ENCODE results near the gene TMX2. TPM values are rescaled to one million over a fixed set of nuclear protein-coding genes. Genes with fewer than 3 reads are reported as not detected.

Gene TMX2
- 197 TPM for polyA plus RNA-seq (2012; ENCODE audit: insufficient read depth, insufficient read length, low read depth)

GRCh38 chr11:57712256-57713150 is at the start of gene TMX2:
Gene TMX2 (plus strand): TSS chr11:57712593. CDS start chr11:57712619, 26 bp downstream.
- DNase-seq, result peak; percentile 84
- TF ChIP-seq CTCF (IDR thresholded peaks at IDR 0.05; ENCODE audit: low read depth, low read length), result no peak
- peak within 1 kb of the TSS; percentile 98 for H3K4me3 ChIP-seq (ENCODE audit: low read depth, low read length)
- no peaks in the 10 kb centered on the region for H3K4me1 ChIP-seq
- H3K36me3 ChIP-seq, result no peaks in the 10 kb centered on the region; the same call in 1 of the 2 replicates
- H3K27me3 ChIP-seq, result no peaks in the 10 kb centered on the region
- H3K9me3 ChIP-seq, result no peaks in the 10 kb centered on the region

GRCh38 chr11:57662893-57663292 is 49.5 kb upstream of the TMX2 start:
- Histone ChIP-seq H3K4me3 (ENCODE audit: low read depth, low read length) (no peak overlapping the region), H3K4me1 (no peaks in the 10 kb centered on the region), H3K9me3 (no peaks in the 10 kb centered on the region), H3K27me3 (no peaks in the 10 kb centered on the region), H3K36me3 (no peaks in the 10 kb centered on the region)
- TF ChIP-seq CTCF (IDR thresholded peaks at IDR 0.05; ENCODE audit: low read depth, low read length), result no peak
- DNase-seq, result no peak

- TF ChIP-seq CTCF (IDR thresholded peaks at IDR 0.05; ENCODE audit: low read depth, low read length), result no peak
- no peak overlapping the region for H3K4me3 ChIP-seq (ENCODE audit: low read depth, low read length)
- no peaks in the 10 kb centered on the region for H3K9me3 ChIP-seq
- no peaks in the 10 kb centered on the region for H3K36me3 ChIP-seq
- no peaks in the 10 kb centered on the region for H3K4me1 ChIP-seq
- no peak for DNase-seq
- no peaks in the 10 kb centered on the region for H3K27me3 ChIP-seq
Observed at GRCh38 chr11:57663975-57664374, 48.4 kb upstream of the TMX2 start.

GRCh38 chr11:57667117-57667735 is 45.2 kb upstream of the TMX2 start:
- Histone ChIP-seq H3K27me3 (no peaks in the 10 kb centered on the region), H3K36me3 (peaks cover 4% of the 10 kb centered on the region; the same call in 1 of the 2 replicates), H3K4me1 (no peaks in the 10 kb centered on the region), H3K4me3 (ENCODE audit: low read depth, low read length) (peak overlapping the region; percentile 89), H3K9me3 (no peaks in the 10 kb centered on the region)
- DNase-seq, result peak; percentile 90
- TF ChIP-seq CTCF (IDR thresholded peaks at IDR 0.05; ENCODE audit: low read depth, low read length), result no peak

GRCh38 chr11:57667736-57668433 is 44.5 kb upstream of the TMX2 start, which contains the start of gene ZDHHC5:
Gene ZDHHC5 (plus strand): TSS chr11:57668114. CDS start chr11:57673091, 4,977 bp downstream.
- Histone ChIP-seq H3K36me3 (peaks cover 10% of the 10 kb centered on the region), H3K4me1 (no peaks in the 10 kb centered on the region), H3K9me3 (no peaks in the 10 kb centered on the region), H3K27me3 (no peaks in the 10 kb centered on the region), H3K4me3 (ENCODE audit: low read depth, low read length) (peak within 1 kb of the TSS; percentile 89)
- DNase-seq, result peak; percentile 95
- TF ChIP-seq CTCF (IDR thresholded peaks at IDR 0.05; ENCODE audit: low read depth, low read length), result no peak

Measured in BE2C (cell line).